OCI-LY1 (cell line): ENCODE measurements around the gene CMBL.

Experiments used
- EZH2 ChIP-seq: fragments of 200-600 bp; sonication (generic), shearing (Covaris generic); IDR thresholded peaks from 2 replicates; pipeline ENCODE4 v1.8.0; 2017; ENCODE audit warnings: borderline replicate concordance, mixed run types, mild to moderate bottlenecking, antibody characterized with exemption, low read length, moderate library complexity, mixed read lengths
- TF ChIP-seq, protein P1 (sequence below): fragments of 200-600 bp; sonication (generic), shearing (Covaris generic); IDR thresholded peaks from 2 replicates; pipeline ENCODE4 v1.5.1; 2017; ENCODE audit warnings: mild to moderate bottlenecking, antibody characterized with exemption, low read length, moderate library complexity, mixed read lengths

DNA sequence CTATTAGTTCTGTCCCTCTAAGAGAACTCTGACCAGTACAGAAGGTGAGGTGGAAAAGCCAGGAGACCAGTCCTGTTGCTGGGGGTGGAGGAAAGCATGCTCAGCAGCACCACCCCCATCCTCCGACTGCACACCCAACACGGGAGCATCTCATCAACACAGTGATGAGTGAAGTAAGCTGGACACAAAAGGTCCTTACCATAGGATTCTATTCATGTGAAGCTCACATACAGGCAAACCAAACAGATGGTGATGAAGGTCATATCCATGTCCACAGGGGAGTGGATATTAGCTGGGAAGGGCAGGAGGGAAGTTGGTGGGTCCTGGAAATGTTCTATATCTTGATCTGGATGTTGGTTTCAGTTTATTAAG lies 31.0 kb upstream of the CMBL start:
- no peak for TF ChIP-seq EZH2
- TF ChIP-seq, protein P1, sequence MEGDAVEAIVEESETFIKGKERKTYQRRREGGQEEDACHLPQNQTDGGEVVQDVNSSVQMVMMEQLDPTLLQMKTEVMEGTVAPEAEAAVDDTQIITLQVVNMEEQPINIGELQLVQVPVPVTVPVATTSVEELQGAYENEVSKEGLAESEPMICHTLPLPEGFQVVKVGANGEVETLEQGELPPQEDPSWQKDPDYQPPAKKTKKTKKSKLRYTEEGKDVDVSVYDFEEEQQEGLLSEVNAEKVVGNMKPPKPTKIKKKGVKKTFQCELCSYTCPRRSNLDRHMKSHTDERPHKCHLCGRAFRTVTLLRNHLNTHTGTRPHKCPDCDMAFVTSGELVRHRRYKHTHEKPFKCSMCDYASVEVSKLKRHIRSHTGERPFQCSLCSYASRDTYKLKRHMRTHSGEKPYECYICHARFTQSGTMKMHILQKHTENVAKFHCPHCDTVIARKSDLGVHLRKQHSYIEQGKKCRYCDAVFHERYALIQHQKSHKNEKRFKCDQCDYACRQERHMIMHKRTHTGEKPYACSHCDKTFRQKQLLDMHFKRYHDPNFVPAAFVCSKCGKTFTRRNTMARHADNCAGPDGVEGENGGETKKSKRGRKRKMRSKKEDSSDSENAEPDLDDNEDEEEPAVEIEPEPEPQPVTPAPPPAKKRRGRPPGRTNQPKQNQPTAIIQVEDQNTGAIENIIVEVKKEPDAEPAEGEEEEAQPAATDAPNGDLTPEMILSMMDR = no peak
